Activated T-cell treated with anti-CD3 and anti-CD28 coated beads, Interleukin-2, amount 50 U/mL, for 24 hours (primary cell): Measurements from ENCODE around the gene LAYN.

ENCODE experiments used
- DNase-seq: peaks from one replicate; pipeline ENCODE4 v3.0.0-alpha.2; 2020
- H3K27ac Mint-ChIP-seq: 2 replicates; pipeline ENCODE4 v1.8.0; 2020; ENCODE audit warnings: mild to moderate bottlenecking, mixed read lengths
- H3K27me3 Mint-ChIP-seq: 2 replicates; pipeline ENCODE4 v1.8.0; 2020; ENCODE audit warnings: mixed read lengths
- H3K36me3 Mint-ChIP-seq: 2 replicates; pipeline ENCODE4 v1.8.0; 2020; ENCODE audit warnings: low read depth, mixed read lengths
- H3K4me1 Mint-ChIP-seq: 2 replicates; pipeline ENCODE4 v1.8.0; 2020; ENCODE audit warnings: low read depth, mixed read lengths
- H3K4me3 Mint-ChIP-seq: 2 replicates; pipeline ENCODE4 v1.8.0; 2020; ENCODE audit warnings: mild to moderate bottlenecking, moderate library complexity, mixed read lengths
- H3K9me3 Mint-ChIP-seq: 2 replicates; pipeline ENCODE4 v1.8.0; 2020; ENCODE audit warnings: mixed read lengths

Gene LAYN

DNA sequence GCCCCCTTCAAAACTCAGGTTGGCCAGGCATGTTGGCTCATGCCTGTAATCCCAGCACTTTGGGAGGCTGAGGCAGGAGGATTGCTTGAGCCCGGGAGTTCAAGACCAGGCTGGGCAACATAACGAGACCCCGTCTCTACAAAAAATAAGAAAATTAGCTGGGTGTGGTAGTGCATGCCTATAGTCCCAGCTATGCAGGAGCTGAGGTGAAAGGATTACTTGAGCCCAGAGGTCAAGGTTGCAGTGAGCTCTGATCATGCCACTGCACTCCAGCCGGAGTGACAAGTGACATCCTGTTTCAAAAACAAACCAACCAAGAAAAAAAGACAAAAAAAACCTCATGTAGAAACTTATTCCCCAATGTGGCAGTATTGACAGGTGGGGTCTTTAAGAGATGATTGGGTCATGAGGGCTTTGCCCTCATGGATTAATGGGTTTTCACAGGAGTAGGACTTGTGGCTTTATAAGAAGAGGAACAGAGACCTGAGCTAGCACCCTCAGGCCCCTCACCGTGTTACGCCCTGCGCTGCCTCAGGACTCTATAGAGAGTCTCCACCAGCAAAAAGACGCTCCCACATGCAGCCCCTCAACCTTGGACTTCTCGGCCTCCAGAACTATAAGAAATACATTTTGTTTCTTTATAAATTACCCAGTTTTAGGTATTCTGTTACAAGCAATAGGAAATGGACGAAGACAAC is 22.3 kb downstream of the LAYN start:
- DNase-seq: no peak
- Mint-ChIP-seq H3K27me3 (peaks cover 4% of the 10 kb centered on the region), H3K27ac (no peak overlapping the region)

DNA sequence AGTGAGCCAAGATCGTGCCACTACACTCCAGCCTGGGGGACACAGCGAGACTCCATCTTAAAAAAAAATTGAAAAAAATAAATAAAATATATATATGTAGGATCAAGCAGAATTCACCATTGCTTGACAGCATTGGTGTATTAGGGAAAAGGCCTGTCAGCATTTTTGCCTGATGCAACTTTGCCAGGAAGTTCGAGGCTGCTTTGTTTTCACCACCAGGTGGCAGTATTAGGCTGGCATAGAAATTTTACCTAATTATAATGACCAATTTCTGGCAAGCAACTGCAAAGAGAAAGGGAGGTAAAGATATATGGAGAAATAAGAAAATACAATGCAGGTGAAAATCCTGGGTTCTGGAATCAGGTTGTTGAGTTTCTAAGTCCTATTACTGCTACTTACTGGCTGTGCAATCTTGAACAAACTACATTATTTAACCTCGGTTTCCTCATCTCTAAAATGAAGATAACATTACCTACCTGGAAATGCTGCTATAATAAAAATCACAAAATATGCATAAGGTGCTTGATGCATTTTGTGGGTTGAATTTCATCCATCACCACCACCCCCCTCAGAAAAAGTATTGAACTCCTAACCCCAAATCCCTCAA is 24.7 kb downstream of the LAYN start:
- no peak overlapping the region for H3K27ac Mint-ChIP-seq
- H3K27me3 Mint-ChIP-seq: peaks cover 4% of the 10 kb centered on the region
- DNase-seq: peak; percentile 63
- no peaks in the 10 kb centered on the region for H3K4me1 Mint-ChIP-seq
- no peaks in the 10 kb centered on the region for H3K36me3 Mint-ChIP-seq
- no peak overlapping the region for H3K4me3 Mint-ChIP-seq
- no peaks in the 10 kb centered on the region for H3K9me3 Mint-ChIP-seq

More for the DNA sequence above, 22.3 kb downstream of the LAYN start:
- Mint-ChIP-seq H3K36me3 (no peaks in the 10 kb centered on the region), H3K4me3 (no peak overlapping the region), H3K4me1 (no peaks in the 10 kb centered on the region), H3K9me3 (no peaks in the 10 kb centered on the region)

DNA sequence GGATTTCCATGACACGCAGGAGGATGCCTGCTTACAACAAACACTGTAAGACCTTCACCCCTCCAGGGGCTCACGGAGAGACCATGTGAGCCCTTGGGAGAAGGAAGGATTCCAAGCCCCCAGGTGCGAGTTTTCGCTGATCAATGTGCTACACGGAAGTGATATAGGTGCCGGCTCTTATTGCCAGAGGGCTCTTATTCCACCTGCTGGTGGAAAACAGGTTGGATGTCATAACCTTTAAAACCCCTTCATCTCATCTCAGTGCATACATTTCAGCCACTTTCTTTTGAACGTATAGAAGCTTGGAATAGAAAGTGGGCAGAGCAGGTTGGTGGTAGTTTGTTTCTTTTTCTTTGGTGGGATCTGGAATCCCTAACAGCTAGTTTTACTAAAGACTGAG is 25.8 kb downstream of the LAYN start:
- no peaks in the 10 kb centered on the region for H3K9me3 Mint-ChIP-seq
- H3K27me3 Mint-ChIP-seq: peaks cover 5% of the 10 kb centered on the region
- no peaks in the 10 kb centered on the region for H3K4me1 Mint-ChIP-seq
- H3K36me3 Mint-ChIP-seq: no peaks in the 10 kb centered on the region
- DNase-seq: no peak
- H3K27ac Mint-ChIP-seq: no peak overlapping the region
- H3K4me3 Mint-ChIP-seq: no peak overlapping the region

DNA sequence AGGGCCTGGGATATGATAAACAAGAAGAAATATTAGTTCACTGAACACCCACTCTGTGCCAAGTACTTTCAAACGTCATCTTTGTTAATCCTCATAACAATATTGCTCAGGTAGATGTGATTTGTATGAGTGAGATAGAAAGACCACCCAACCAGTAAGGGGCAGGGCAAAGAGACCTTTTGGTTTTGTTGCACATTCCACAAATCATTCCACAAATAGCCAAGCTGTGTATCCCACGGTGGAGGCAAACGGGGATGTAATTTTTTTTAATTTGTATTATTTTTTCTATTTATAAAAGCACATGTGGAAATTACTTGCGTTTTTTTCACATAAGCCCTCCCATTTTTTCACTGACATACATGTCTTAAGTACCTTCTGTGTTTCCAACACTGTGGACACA is 29.0 kb downstream of the LAYN start:
- no peak for DNase-seq
- no peaks in the 10 kb centered on the region for H3K9me3 Mint-ChIP-seq
- no peak overlapping the region for H3K4me3 Mint-ChIP-seq
- no peaks in the 10 kb centered on the region for H3K4me1 Mint-ChIP-seq
- H3K36me3 Mint-ChIP-seq: no peaks in the 10 kb centered on the region
- peaks cover 3% of the 10 kb centered on the region for H3K27me3 Mint-ChIP-seq
- H3K27ac Mint-ChIP-seq: no peak overlapping the region

DNA sequence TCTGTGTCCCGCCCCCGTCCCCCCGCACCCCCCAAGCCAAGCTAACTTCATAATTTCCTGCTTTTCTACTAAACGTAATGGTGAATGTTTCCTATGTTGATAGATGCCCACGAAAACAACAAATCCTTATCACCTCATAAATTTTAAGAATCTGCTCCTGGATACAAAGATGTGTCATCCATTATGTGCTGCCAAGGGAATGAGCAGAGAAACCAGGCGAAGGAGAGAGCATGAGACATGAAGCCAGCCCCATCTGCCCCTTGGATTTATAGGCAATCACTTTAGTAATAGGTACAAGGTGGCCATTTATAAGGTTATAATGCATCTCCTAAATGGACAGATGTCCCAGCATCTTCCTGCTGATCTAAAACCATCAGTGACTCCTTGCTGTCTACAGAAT is 30.3 kb downstream of the LAYN start:
- no peaks in the 10 kb centered on the region for H3K36me3 Mint-ChIP-seq
- no peak for DNase-seq
- H3K27ac Mint-ChIP-seq: no peak overlapping the region
- H3K27me3 Mint-ChIP-seq: peaks cover 3% of the 10 kb centered on the region
- no peak overlapping the region for H3K4me3 Mint-ChIP-seq
- no peaks in the 10 kb centered on the region for H3K9me3 Mint-ChIP-seq
- H3K4me1 Mint-ChIP-seq: no peaks in the 10 kb centered on the region

DNA sequence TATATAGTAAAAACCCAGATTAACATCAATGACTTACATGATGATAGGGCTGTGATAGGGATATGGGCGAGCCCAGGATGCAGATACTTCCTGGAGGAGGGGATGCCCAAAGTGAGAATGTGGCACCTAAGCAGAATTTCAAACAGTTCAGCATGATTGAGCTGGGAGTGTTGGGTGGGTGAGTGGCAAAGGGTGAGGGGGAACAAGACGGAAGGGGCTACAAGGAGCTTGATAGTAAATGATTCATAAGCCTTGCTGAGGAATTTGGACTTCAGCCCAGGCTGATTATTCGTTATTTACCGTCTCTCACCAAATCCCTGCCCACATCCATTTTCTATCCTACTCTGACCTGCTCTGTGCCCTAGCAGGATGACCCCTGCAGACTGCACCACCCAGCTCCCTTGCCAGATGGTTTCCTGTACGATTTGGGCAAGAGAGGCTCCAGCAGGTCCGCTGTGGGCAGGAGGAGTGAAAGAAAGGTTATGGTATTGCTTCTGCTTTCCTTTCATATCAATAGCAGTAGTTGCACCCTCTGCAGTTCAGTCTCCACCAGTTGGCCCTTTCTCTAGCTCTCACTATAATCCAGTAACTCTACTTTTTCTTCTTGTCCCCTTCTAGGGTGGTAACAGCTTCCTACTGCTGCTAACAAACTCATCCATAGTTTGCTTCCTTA is 31.4 kb downstream of the LAYN start:
- H3K4me3 Mint-ChIP-seq: no peak overlapping the region
- no peak overlapping the region for H3K27ac Mint-ChIP-seq
- H3K27me3 Mint-ChIP-seq: peaks cover 3% of the 10 kb centered on the region
- no peaks in the 10 kb centered on the region for H3K36me3 Mint-ChIP-seq
- H3K9me3 Mint-ChIP-seq: no peaks in the 10 kb centered on the region
- no peaks in the 10 kb centered on the region for H3K4me1 Mint-ChIP-seq
- no peak for DNase-seq

DNA sequence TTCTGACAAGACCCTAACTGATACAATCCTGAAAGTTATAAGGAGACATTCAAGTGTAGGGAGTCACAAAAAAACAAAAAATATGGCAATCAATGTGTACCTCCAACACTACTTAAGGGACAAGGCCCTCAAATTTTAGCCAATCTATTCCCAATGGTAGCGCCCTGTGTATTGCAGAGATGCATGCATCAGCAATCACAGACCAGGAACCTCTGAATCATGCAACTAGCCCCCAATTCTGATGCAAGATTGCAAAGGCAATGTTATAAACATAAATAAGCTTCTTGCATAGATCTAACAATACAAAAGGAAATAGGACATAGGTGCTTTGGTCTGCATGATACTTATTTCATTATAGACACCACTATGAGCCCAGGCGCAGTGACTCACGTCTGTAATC is 32.1 kb downstream of the LAYN start:
- DNase-seq: no peak
- Mint-ChIP-seq H3K4me1 (no peaks in the 10 kb centered on the region), H3K9me3 (no peaks in the 10 kb centered on the region), H3K27ac (no peak overlapping the region), H3K4me3 (no peak overlapping the region), H3K27me3 (peaks cover 3% of the 10 kb centered on the region), H3K36me3 (no peaks in the 10 kb centered on the region)

DNA sequence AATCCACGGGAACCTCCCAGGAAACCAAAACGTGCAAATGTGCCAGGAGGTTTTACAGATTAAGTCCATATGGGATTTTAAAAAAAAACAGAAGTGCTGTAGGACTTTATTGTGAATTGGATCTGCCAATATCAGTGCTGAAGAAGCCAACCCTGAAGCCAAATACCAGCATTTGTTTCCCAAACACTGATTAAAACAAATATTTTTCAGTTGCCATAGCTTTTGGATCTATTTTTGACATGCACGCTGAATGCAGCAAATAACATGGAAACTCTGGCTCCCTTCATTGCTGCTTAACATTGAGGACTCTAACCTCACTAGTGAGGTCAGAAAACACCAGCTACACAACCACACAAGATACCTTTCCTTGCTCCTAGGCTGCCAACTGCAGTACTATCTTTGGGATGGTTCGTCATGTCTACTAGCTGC is 33.3 kb downstream of the LAYN start:
- no peaks in the 10 kb centered on the region for H3K36me3 Mint-ChIP-seq
- DNase-seq: no peak
- H3K4me1 Mint-ChIP-seq: no peaks in the 10 kb centered on the region
- H3K9me3 Mint-ChIP-seq: no peaks in the 10 kb centered on the region
- H3K27ac Mint-ChIP-seq: no peak overlapping the region
- H3K27me3 Mint-ChIP-seq: peaks cover 3% of the 10 kb centered on the region
- no peak overlapping the region for H3K4me3 Mint-ChIP-seq

DNA sequence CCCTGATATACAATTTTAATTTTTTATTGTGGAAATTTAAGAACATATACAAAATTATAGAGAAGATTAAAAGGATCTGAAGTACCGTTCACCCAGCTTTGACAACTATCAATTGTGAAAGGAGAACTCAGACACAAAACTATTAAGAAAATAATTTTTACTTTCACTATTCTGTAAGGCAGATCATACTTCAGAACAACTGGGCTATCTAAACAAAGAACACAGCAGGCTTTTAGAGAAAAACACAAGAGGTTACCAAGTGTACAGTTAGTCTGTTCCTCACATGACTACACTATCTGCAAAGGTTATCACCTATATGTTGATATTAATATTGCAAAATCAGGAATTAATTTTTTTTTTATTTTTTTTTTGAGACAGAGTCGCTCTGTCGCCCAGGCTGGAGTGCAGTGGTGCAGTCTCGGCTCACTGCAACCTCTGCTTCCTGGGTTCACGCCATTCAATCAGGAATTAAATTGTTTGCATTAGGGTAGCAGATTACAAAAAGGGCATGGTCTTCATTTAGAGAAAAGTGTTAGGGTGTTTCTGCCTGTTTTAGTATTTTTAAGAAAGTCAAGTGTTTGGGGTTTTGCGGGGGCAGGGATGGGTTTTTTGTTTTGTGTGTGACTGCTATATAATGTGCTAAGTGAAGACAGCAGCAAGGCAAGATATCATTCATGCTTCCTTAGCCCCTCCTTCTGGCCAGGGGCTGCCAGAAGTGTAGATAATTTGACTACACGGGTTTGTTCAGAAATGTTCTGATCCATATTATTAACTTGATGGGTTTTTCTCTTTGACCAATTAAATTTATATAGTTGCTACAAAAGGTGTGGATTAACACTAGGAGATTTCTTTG is 34.1 kb downstream of the LAYN start:
- Mint-ChIP-seq H3K9me3 (no peaks in the 10 kb centered on the region), H3K27ac (no peak overlapping the region), H3K27me3 (peaks cover 3% of the 10 kb centered on the region), H3K4me1 (no peaks in the 10 kb centered on the region), H3K36me3 (no peaks in the 10 kb centered on the region), H3K4me3 (no peak overlapping the region)
- DNase-seq: no peak

DNA sequence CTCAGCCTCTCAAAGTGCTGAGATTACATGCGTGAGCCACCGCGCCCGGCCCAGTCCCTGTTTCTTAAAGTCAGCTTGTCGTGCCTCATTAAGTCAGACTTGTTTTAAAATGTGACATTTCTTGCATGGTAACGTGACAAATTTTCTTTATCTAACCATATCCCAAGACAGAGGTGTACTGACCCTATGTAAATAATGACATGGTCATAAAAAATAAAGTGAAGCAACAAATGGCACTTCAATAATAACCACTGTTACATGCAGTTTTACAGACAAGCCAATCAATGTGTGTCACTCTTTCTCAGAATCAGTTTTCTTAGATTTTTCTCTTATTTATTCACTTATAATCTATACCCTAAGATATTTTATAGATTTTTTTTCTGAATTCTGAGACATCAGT is 35.2 kb downstream of the LAYN start:
- DNase-seq: no peak
- no peak overlapping the region for H3K4me3 Mint-ChIP-seq
- no peaks in the 10 kb centered on the region for H3K36me3 Mint-ChIP-seq
- peaks cover 3% of the 10 kb centered on the region for H3K27me3 Mint-ChIP-seq
- no peak overlapping the region for H3K27ac Mint-ChIP-seq
- H3K9me3 Mint-ChIP-seq: no peaks in the 10 kb centered on the region
- H3K4me1 Mint-ChIP-seq: no peaks in the 10 kb centered on the region

DNA sequence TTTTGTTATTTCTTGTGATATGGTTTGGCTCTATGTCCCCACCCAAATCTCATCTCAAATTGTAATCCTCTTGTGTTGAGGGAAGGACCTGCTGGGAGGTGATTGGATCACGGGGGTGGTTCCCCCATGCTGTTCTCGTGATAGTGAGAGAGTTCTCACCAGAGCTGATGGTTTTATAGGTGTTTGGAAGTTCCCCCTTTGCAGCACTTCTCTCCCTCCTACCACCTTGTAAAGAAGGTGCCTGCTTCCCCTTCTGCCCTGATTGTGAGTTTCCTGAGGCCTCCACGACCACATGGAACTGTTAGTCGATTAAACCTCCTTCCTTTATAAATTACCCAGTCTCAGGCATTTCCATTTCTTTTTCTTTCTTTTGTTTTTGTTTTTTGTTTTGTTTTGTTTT is 37.3 kb downstream of the LAYN start:
- no peaks in the 10 kb centered on the region for H3K36me3 Mint-ChIP-seq
- no peaks in the 10 kb centered on the region for H3K9me3 Mint-ChIP-seq
- DNase-seq: no peak
- no peaks in the 10 kb centered on the region for H3K27me3 Mint-ChIP-seq
- no peak overlapping the region for H3K27ac Mint-ChIP-seq
- no peaks in the 10 kb centered on the region for H3K4me1 Mint-ChIP-seq
- H3K4me3 Mint-ChIP-seq: no peak overlapping the region

DNA sequence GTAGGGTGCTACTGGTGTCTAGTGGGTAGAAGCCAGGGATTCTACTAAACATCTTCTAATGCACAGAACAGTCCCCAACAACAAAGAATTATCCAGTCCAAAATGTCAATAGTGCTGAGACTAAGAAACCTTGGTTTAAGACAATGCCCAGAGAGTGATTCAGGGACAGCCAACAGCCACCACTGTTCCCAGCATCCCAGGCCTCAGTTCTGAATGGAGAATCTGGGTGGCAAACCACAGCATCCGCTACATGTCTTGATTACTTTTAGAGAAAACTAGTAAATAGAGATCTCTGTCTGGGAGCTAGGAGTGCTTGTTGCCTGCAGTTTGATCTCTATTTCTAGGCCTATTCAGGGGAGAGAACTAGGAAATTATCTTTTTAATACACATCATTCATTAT is 40.8 kb downstream of the LAYN start:
- Mint-ChIP-seq H3K27me3 (no peaks in the 10 kb centered on the region), H3K36me3 (no peaks in the 10 kb centered on the region), H3K9me3 (no peaks in the 10 kb centered on the region), H3K4me3 (no peak overlapping the region), H3K4me1 (peaks cover under 1% of the 10 kb centered on the region), H3K27ac (no peak overlapping the region)
- no peak for DNase-seq

DNA sequence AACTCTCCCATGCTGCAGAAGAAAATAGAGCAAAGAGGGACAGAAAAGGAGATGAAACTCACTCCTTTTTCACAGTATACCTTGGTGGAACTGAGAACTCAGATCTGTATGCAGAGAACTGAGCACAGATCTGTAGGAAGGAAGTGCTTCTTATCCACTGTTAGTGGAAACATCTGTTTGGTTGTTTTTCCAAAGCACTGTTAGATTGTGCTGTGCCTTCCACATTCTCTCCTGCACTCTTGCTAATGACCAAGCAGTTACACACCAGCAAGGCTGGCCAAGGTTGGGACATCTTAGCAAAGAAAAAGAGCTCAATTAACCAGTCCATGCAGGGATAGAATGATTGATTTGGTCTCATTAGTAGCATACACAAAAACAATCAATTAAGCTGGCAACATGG is 41.6 kb downstream of the LAYN start:
- H3K27me3 Mint-ChIP-seq: no peaks in the 10 kb centered on the region
- H3K9me3 Mint-ChIP-seq: no peaks in the 10 kb centered on the region
- H3K36me3 Mint-ChIP-seq: no peaks in the 10 kb centered on the region
- H3K27ac Mint-ChIP-seq: no peak overlapping the region
- no peak overlapping the region for H3K4me3 Mint-ChIP-seq
- peaks cover 3% of the 10 kb centered on the region for H3K4me1 Mint-ChIP-seq
- no peak for DNase-seq

DNA sequence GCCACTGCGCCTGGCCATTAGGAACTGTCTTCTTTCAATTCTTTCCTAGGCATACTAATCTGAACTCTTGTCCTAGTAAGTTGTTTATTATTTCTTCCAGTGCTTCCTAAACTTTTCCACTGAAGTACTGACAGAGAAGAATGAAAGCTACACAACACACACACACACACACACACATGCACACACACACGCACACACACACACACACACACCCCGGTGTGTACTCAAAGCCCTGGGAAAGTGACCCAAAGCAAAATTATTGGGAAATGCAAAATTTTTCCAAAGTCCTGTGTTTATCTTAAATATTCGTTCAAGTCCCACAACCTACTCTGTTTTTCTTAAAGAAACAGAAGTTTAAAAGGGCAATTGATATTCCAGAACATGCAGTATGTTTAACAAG is 42.4 kb downstream of the LAYN start:
- H3K4me3 Mint-ChIP-seq: no peak overlapping the region
- H3K36me3 Mint-ChIP-seq: no peaks in the 10 kb centered on the region
- no peaks in the 10 kb centered on the region for H3K27me3 Mint-ChIP-seq
- DNase-seq: no peak
- peaks cover 3% of the 10 kb centered on the region for H3K4me1 Mint-ChIP-seq
- H3K27ac Mint-ChIP-seq: no peak overlapping the region
- no peaks in the 10 kb centered on the region for H3K9me3 Mint-ChIP-seq
